ENCODE results near the gene ABCA1. TPM values are rescaled to one million over a fixed set of nuclear protein-coding genes. Genes with fewer than 3 reads are reported as not detected.
"Not testable (repeated sequence)": the region's sequence is repeated elsewhere in the genome, so short reads cannot be mapped to it uniquely, and the experiment has no call there.

ABCA1 gene
- total RNA-seq, 1 donor: 43.4 TPM

GRCh38 chr9:104776797-104777196 is 151.2 kb downstream of the ABCA1 start:
- Histone ChIP-seq H3K4me3 (ENCODE audit: low read length) (no peak overlapping the region), H3K4me1 (ENCODE audit: insufficient read depth, low read length) (peaks cover 28% of the 10 kb centered on the region), H3K9me3 (ENCODE audit: low read depth, low read length) (no peaks in the 10 kb centered on the region)

GRCh38 chr9:104775976-104776375 is 152.0 kb downstream of the ABCA1 start:
- peaks cover 28% of the 10 kb centered on the region for H3K4me1 ChIP-seq (ENCODE audit: insufficient read depth, low read length)
- H3K4me3 ChIP-seq (ENCODE audit: low read length): no peak overlapping the region
- H3K9me3 ChIP-seq (ENCODE audit: low read depth, low read length): no peaks in the 10 kb centered on the region
- no peaks in the 10 kb centered on the region for H3K27me3 ChIP-seq (ENCODE audit: insufficient read depth, low read length)

More at GRCh38 chr9:104776797-104777196, 151.2 kb downstream of the ABCA1 start:
- no peaks in the 10 kb centered on the region for H3K27me3 ChIP-seq (ENCODE audit: insufficient read depth, low read length)

GRCh38 chr9:104775574-104775936 is 152.4 kb downstream of the ABCA1 start:
- H3K27me3 ChIP-seq (ENCODE audit: insufficient read depth, low read length): no peaks in the 10 kb centered on the region
- no peaks in the 10 kb centered on the region for H3K9me3 ChIP-seq (ENCODE audit: low read depth, low read length)
- H3K4me3 ChIP-seq (ENCODE audit: low read length): no peak overlapping the region
- peaks cover 27% of the 10 kb centered on the region for H3K4me1 ChIP-seq (ENCODE audit: insufficient read depth, low read length)

GRCh38 chr9:104774831-104775573 is 153.0 kb downstream of the ABCA1 start:
- H3K9me3 ChIP-seq (ENCODE audit: low read depth, low read length): no peaks in the 10 kb centered on the region
- H3K27me3 ChIP-seq (ENCODE audit: insufficient read depth, low read length): no peaks in the 10 kb centered on the region
- H3K4me1 ChIP-seq (ENCODE audit: insufficient read depth, low read length): peaks cover 25% of the 10 kb centered on the region
- no peak overlapping the region for H3K4me3 ChIP-seq (ENCODE audit: low read length)

GRCh38 chr9:104774132-104774531 is 153.8 kb downstream of the ABCA1 start:
- no peaks in the 10 kb centered on the region for H3K9me3 ChIP-seq (ENCODE audit: low read depth, low read length)
- H3K4me1 ChIP-seq (ENCODE audit: insufficient read depth, low read length): peaks cover 26% of the 10 kb centered on the region
- H3K27me3 ChIP-seq (ENCODE audit: insufficient read depth, low read length): no peaks in the 10 kb centered on the region
- H3K4me3 ChIP-seq (ENCODE audit: low read length): no peak overlapping the region

GRCh38 chr9:104772714-104773510 is 155.0 kb downstream of the ABCA1 start:
- peaks cover 26% of the 10 kb centered on the region for H3K4me1 ChIP-seq (ENCODE audit: insufficient read depth, low read length)
- H3K4me3 ChIP-seq (ENCODE audit: low read length): no peak overlapping the region

GRCh38 chr9:104769655-104770054 is 158.3 kb downstream of the ABCA1 start:
- Histone ChIP-seq H3K27me3 (ENCODE audit: insufficient read depth, low read length) (no peaks in the 10 kb centered on the region), H3K4me1 (ENCODE audit: insufficient read depth, low read length) (peaks cover 15% of the 10 kb centered on the region), H3K4me3 (ENCODE audit: low read length) (no peak overlapping the region), H3K9me3 (ENCODE audit: low read depth, low read length) (no peaks in the 10 kb centered on the region)

More at GRCh38 chr9:104772714-104773510, 155.0 kb downstream of the ABCA1 start:
- Histone ChIP-seq H3K9me3 (ENCODE audit: low read depth, low read length) (no peaks in the 10 kb centered on the region), H3K27me3 (ENCODE audit: insufficient read depth, low read length) (no peaks in the 10 kb centered on the region)

- peaks cover 18% of the 10 kb centered on the region for H3K4me1 ChIP-seq (ENCODE audit: insufficient read depth, low read length)
- H3K4me3 ChIP-seq (ENCODE audit: low read length); H3K9me3 ChIP-seq (ENCODE audit: low read depth, low read length); H3K27me3 ChIP-seq (ENCODE audit: insufficient read depth, low read length): not testable (repeated sequence)
Measured at GRCh38 chr9:104769029-104769428, 158.9 kb downstream of the ABCA1 start.

GRCh38 chr9:104767507-104767906 is 160.4 kb downstream of the ABCA1 start:
- Histone ChIP-seq H3K4me1 (ENCODE audit: insufficient read depth, low read length) (peaks cover 15% of the 10 kb centered on the region), H3K27me3 (ENCODE audit: insufficient read depth, low read length) (no peaks in the 10 kb centered on the region), H3K4me3 (ENCODE audit: low read length) (no peak overlapping the region), H3K9me3 (ENCODE audit: low read depth, low read length) (no peaks in the 10 kb centered on the region)

GRCh38 chr9:104766025-104766424 is 161.9 kb downstream of the ABCA1 start:
- Histone ChIP-seq H3K9me3 (ENCODE audit: low read depth, low read length) (no peaks in the 10 kb centered on the region), H3K4me1 (ENCODE audit: insufficient read depth, low read length) (peaks cover 15% of the 10 kb centered on the region), H3K27me3 (ENCODE audit: insufficient read depth, low read length) (no peaks in the 10 kb centered on the region), H3K4me3 (ENCODE audit: low read length) (no peak overlapping the region)

GRCh38 chr9:104765138-104765537 is 162.8 kb downstream of the ABCA1 start:
- H3K9me3 ChIP-seq (ENCODE audit: low read depth, low read length): no peaks in the 10 kb centered on the region
- no peak overlapping the region for H3K4me3 ChIP-seq (ENCODE audit: low read length)
- peaks cover 13% of the 10 kb centered on the region for H3K4me1 ChIP-seq (ENCODE audit: insufficient read depth, low read length)
- no peaks in the 10 kb centered on the region for H3K27me3 ChIP-seq (ENCODE audit: insufficient read depth, low read length)

- Histone ChIP-seq H3K4me1 (ENCODE audit: insufficient read depth, low read length) (no peaks in the 10 kb centered on the region), H3K4me3 (ENCODE audit: low read length) (no peak overlapping the region), H3K27me3 (ENCODE audit: insufficient read depth, low read length) (no peaks in the 10 kb centered on the region), H3K9me3 (ENCODE audit: low read depth, low read length) (no peaks in the 10 kb centered on the region)
Measured at GRCh38 chr9:104758974-104759373, 169.0 kb downstream of the ABCA1 start.

- no peaks in the 10 kb centered on the region for H3K27me3 ChIP-seq (ENCODE audit: insufficient read depth, low read length)
- H3K9me3 ChIP-seq (ENCODE audit: low read depth, low read length): no peaks in the 10 kb centered on the region
- H3K4me3 ChIP-seq (ENCODE audit: low read length): no peak overlapping the region
- H3K4me1 ChIP-seq (ENCODE audit: insufficient read depth, low read length): peaks cover 21% of the 10 kb centered on the region
Measured at GRCh38 chr9:104750185-104750767, 177.7 kb downstream of the ABCA1 start.

- Histone ChIP-seq H3K4me3 (ENCODE audit: low read length) (peak overlapping the region; percentile 73), H3K27me3 (ENCODE audit: insufficient read depth, low read length) (no peaks in the 10 kb centered on the region), H3K9me3 (ENCODE audit: low read depth, low read length) (no peaks in the 10 kb centered on the region), H3K4me1 (ENCODE audit: insufficient read depth, low read length) (peaks cover 21% of the 10 kb centered on the region)
Measured at GRCh38 chr9:104748359-104749031, 179.5 kb downstream of the ABCA1 start.
